HEK293 (cell line): ENCODE results near the gene STK11.

ENCODE experiments used
- CTCF ChIA-PET: fragments of 350-600 bp; formaldehyde crosslinking; extraction: SDS; loops from one replicate; lab custom pipeline; 2021; ENCODE audit warnings: antibody characterized with exemption; lab: Yijun Ruan, JAX
- POLR2A ChIA-PET: fragments of 300-600 bp; formaldehyde crosslinking; extraction: SDS; loops from one replicate; lab custom pipeline; 2020; ENCODE audit warnings: antibody characterized with exemption, inconsistent platforms; lab: Yijun Ruan, JAX
- H3K27ac ChIP-seq: fragments of 200-500 bp; sonication (Bioruptor generic); 2 replicates; pipeline ENCODE4 v1.5.1; 2014; ENCODE audit warnings: low read depth, low read length, control low read depth, inconsistent platforms; ENCODE audit errors: extremely low read depth
- H3K36me3 ChIP-seq, 2 experiments: fragments of 200-500 bp in 1 of 2; sonication (Bioruptor generic) in 1 of 2; 1 replicate in 1 of 2; 2 replicates in 1 of 2; pipeline ENCODE4 v1.5.1; 2014 to 2017; ENCODE audit warnings: inconsistent platforms in 2 of 2, low read length in 2 of 2; ENCODE audit not compliant: control insufficient read depth in 2 of 2, insufficient read depth in 1 of 2
- H3K4me1 ChIP-seq: fragments of 200-500 bp; sonication (Bioruptor generic); 2 replicates; pipeline ENCODE4 v1.5.1; 2014; ENCODE audit warnings: mild to moderate bottlenecking, low read length, inconsistent platforms; ENCODE audit not compliant: control insufficient read depth, insufficient read depth
- H3K4me3 ChIP-seq: 2 replicates; pipeline ENCODE4 v1.5.1; 2011; ENCODE audit warnings: low read depth, mild to moderate bottlenecking, control low read depth, low read length, moderate library complexity
- H3K9me3 ChIP-seq: fragments of 200-500 bp; sonication (Bioruptor generic); 2 replicates; pipeline ENCODE4 v1.5.1; 2014; ENCODE audit warnings: low read depth, low read length, inconsistent platforms; ENCODE audit not compliant: control insufficient read depth, insufficient read depth
- GLIS1 ChIP-seq: fragments of 450-650 bp; formaldehyde crosslinking; IDR thresholded peaks from 2 replicates; pipeline ENCODE4 v1.5.1; 2016; ENCODE audit warnings: missing biosample characterization, missing genetic modification characterization
- GLIS2 ChIP-seq: fragments of 450-650 bp; formaldehyde crosslinking; IDR thresholded peaks from 2 replicates; pipeline ENCODE4 v1.5.1; 2016; ENCODE audit warnings: missing biosample characterization, missing genetic modification characterization
- REPIN1 ChIP-seq: fragments of 450-650 bp; formaldehyde crosslinking; IDR thresholded peaks from 2 replicates; pipeline ENCODE4 v1.5.1; 2017; ENCODE audit warnings: missing biosample characterization, missing genetic modification characterization, low read depth
- SCRT1 ChIP-seq: fragments of 450-650 bp; formaldehyde crosslinking; IDR thresholded peaks from 2 replicates; pipeline ENCODE4 v1.5.1; 2016; ENCODE audit warnings: missing biosample characterization, missing genetic modification characterization, borderline replicate concordance
- ZFP37 ChIP-seq: fragments of 450-650 bp; formaldehyde crosslinking; IDR thresholded peaks from 2 replicates; pipeline ENCODE4 v1.5.1; 2016; ENCODE audit warnings: missing biosample characterization, missing genetic modification characterization
- ZNF121 ChIP-seq: fragments of 450-650 bp; formaldehyde crosslinking; IDR thresholded peaks from 2 replicates; pipeline ENCODE4 v1.5.1; 2016; ENCODE audit warnings: missing biosample characterization, missing genetic modification characterization
- ZNF133 ChIP-seq: fragments of 450-650 bp; formaldehyde crosslinking; IDR thresholded peaks from 2 replicates; pipeline ENCODE4 v1.5.1; 2016; ENCODE audit warnings: missing biosample characterization, missing genetic modification characterization
- ZNF266 ChIP-seq: fragments of 450-650 bp; formaldehyde crosslinking; IDR thresholded peaks from 2 replicates; pipeline ENCODE4 v1.5.1; 2016; ENCODE audit warnings: missing biosample characterization, missing genetic modification characterization, low read depth
- ZNF311 ChIP-seq: fragments of 450-650 bp; formaldehyde crosslinking; IDR thresholded peaks from 2 replicates; pipeline ENCODE4 v1.5.1; 2017; ENCODE audit warnings: missing biosample characterization, missing genetic modification characterization, borderline replicate concordance
- ZNF394 ChIP-seq: fragments of 450-650 bp; formaldehyde crosslinking; IDR thresholded peaks from 2 replicates; pipeline ENCODE4 v1.5.1; 2016; ENCODE audit warnings: missing biosample characterization, missing genetic modification characterization, mild to moderate bottlenecking, moderate library complexity, borderline replicate concordance
- ZNF433 ChIP-seq: fragments of 450-650 bp; formaldehyde crosslinking; IDR thresholded peaks from 2 replicates; pipeline ENCODE4 v1.5.1; 2016; ENCODE audit warnings: missing biosample characterization, missing genetic modification characterization, low read depth
- ZNF610 ChIP-seq: fragments of 450-650 bp; formaldehyde crosslinking; IDR thresholded peaks from 2 replicates; pipeline ENCODE4 v1.5.1; 2016; ENCODE audit warnings: missing biosample characterization, missing genetic modification characterization, borderline replicate concordance
- ZNF664 ChIP-seq: fragments of 450-650 bp; formaldehyde crosslinking; IDR thresholded peaks from 2 replicates; pipeline ENCODE4 v1.5.1; 2016; ENCODE audit warnings: missing biosample characterization, missing genetic modification characterization
- ZNF670 ChIP-seq: fragments of 450-650 bp; formaldehyde crosslinking; IDR thresholded peaks from 2 replicates; pipeline ENCODE4 v1.5.1; 2016; ENCODE audit warnings: missing biosample characterization, missing genetic modification characterization, low read depth
- ZNF777 ChIP-seq: fragments of 450-650 bp; formaldehyde crosslinking; IDR thresholded peaks from 2 replicates; pipeline ENCODE4 v1.5.1; 2017; ENCODE audit warnings: missing biosample characterization, missing genetic modification characterization, borderline replicate concordance
- ZNF791 ChIP-seq: fragments of 450-650 bp; formaldehyde crosslinking; IDR thresholded peaks from 2 replicates; pipeline ENCODE4 v1.5.1; 2016; ENCODE audit warnings: missing biosample characterization, missing genetic modification characterization
- TF ChIP-seq, protein P1 (sequence below): fragments of 450-650 bp; formaldehyde crosslinking; IDR thresholded peaks from 2 replicates; pipeline ENCODE4 v1.5.1; 2016; ENCODE audit warnings: missing biosample characterization, missing genetic modification characterization
- TF ChIP-seq, protein P2 (sequence below): fragments of 450-650 bp; IDR thresholded peaks from 2 replicates; pipeline ENCODE4 v1.5.1; 2018; ENCODE audit warnings: missing biosample characterization, missing genetic modification characterization
- TF ChIP-seq, protein P3 (sequence below): fragments of 450-650 bp; formaldehyde crosslinking; IDR thresholded peaks from 2 replicates; pipeline ENCODE4 v1.5.1; 2016; ENCODE audit warnings: missing biosample characterization, missing genetic modification characterization
- TF ChIP-seq, protein P4 (sequence below): fragments of 450-650 bp; formaldehyde crosslinking; IDR thresholded peaks from 2 replicates; pipeline ENCODE4 v1.5.1; 2016; ENCODE audit warnings: missing biosample characterization, missing genetic modification characterization
- TF ChIP-seq, protein P5 (sequence below): fragments of 450-650 bp; formaldehyde crosslinking; IDR thresholded peaks from 2 replicates; pipeline ENCODE4 v1.5.1; 2016; ENCODE audit warnings: missing biosample characterization, missing genetic modification characterization, borderline replicate concordance

STK11 gene

DNA sequence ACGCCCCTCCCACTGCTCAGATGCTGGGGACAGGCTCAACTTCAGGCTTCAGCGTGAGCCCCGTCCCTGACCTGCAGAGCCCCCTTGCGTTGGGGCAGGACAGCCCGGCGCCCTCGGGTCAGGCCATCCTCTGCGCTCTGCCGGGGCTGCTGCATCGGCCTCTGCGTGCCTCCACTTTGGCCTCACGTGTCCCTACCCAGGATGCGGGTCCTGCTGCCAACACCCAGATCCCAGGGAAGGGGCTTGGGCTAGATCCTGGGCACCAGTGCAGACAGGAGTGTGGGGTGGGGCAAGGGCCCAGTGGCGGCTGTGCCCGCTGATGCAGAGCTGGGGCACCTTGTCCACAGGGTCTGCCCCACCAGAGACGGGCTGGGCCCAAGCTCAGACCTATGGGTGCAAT lies 19.3 kb downstream of the STK11 start (continued):
- TF ChIP-seq ZNF311 (tag by site-specific recombination): no peak
- no peak for TF ChIP-seq ZFP37

DNA sequence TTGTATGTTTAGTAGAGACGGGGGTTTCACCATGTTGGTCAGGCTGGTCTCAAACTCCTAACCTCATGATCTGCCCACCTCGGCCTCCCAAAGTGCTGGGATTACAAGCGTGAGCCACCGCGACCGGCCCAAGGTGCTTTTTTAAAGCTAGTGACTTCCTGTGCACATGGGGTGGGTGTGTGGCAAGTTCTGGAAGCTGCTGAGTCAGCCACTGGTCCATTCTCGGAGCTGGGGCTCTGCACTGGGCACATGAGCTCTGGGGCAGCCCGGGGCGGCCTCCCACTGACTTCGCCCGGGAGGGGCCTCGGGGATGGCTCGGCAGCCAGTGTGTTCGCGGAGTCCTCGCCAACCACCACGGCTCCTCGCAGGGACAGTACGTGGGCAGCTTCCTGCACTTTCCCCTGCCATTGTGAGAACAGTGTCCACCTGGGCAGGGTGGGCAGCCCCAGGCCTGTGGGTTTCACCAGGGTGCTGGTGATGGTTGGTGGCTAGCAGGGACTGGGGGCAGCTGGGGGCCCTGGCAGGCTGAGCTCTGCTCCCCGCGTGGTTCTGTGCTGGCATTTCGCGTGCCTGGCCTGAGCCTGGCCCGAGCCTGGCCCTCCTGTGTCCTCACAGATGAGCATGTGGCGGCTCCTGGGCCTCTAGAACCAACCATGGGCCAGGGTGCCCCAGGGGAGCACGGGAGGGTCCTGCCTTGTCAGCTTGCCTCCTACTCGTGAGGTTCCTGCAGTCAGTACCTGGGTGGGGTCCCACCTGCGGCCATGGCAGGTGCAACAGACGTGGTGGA lies 20.1 kb downstream of the STK11 start:
- ChIA-PET CTCF (interaction anchor here (0.6 to 1.2 kb wide), 6 partner anchors 10 to 186 kb away, joined by 3 to 5 read pairs (median 4); no protein-coding TSS in a partner anchor), POLR2A (interaction anchor here (0.9 to 1.0 kb wide), 2 partner anchors 43 to 123 kb away, joined by 3 to 5 read pairs; partner anchors contain the start of gene CIRBP)
- no peak overlapping the region for H3K27ac ChIP-seq
- no peaks in the 10 kb centered on the region for H3K9me3 ChIP-seq
- no peak overlapping the region for H3K4me3 ChIP-seq
- peaks cover 0 to 75% of the 10 kb centered on the region in 2 experiments; a peak in 2 of 3 replicates for H3K36me3 ChIP-seq
- no peak for TF ChIP-seq REPIN1 (tag by site-specific recombination)
- TF ChIP-seq ZNF394 (tag by site-specific recombination): no peak
- TF ChIP-seq ZNF433 (tag by site-specific recombination): no peak
- no peak for TF ChIP-seq ZNF133 (tag by site-specific recombination)
- TF ChIP-seq, protein P1, sequence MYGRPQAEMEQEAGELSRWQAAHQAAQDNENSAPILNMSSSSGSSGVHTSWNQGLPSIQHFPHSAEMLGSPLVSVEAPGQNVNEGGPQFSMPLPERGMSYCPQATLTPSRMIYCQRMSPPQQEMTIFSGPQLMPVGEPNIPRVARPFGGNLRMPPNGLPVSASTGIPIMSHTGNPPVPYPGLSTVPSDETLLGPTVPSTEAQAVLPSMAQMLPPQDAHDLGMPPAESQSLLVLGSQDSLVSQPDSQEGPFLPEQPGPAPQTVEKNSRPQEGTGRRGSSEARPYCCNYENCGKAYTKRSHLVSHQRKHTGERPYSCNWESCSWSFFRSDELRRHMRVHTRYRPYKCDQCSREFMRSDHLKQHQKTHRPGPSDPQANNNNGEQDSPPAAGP (tag by site-specific recombination): no peak
- TF ChIP-seq ZNF121 (tag by site-specific recombination): no peak
- TF ChIP-seq, protein P2, sequence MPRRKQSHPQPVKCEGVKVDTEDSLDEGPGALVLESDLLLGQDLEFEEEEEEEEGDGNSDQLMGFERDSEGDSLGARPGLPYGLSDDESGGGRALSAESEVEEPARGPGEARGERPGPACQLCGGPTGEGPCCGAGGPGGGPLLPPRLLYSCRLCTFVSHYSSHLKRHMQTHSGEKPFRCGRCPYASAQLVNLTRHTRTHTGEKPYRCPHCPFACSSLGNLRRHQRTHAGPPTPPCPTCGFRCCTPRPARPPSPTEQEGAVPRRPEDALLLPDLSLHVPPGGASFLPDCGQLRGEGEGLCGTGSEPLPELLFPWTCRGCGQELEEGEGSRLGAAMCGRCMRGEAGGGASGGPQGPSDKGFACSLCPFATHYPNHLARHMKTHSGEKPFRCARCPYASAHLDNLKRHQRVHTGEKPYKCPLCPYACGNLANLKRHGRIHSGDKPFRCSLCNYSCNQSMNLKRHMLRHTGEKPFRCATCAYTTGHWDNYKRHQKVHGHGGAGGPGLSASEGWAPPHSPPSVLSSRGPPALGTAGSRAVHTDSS (tag by site-specific recombination): no peak
- TF ChIP-seq GLIS2 (tag by site-specific recombination): peak; percentile 51
- no peak for TF ChIP-seq ZNF610 (tag by site-specific recombination)
- TF ChIP-seq SCRT1 (tag by site-specific recombination): 0 out of 2 replicates have a peak, but pooled peaks have one; percentile 28
- no peak for TF ChIP-seq ZNF664
- TF ChIP-seq ZNF791: no peak
- TF ChIP-seq ZNF266 (tag by site-specific recombination): no peak
- TF ChIP-seq GLIS1 (tag by site-specific recombination): no peak
- TF ChIP-seq ZNF670 (tag by site-specific recombination): no peak
- H3K4me1 ChIP-seq: no peaks in the 10 kb centered on the region

DNA sequence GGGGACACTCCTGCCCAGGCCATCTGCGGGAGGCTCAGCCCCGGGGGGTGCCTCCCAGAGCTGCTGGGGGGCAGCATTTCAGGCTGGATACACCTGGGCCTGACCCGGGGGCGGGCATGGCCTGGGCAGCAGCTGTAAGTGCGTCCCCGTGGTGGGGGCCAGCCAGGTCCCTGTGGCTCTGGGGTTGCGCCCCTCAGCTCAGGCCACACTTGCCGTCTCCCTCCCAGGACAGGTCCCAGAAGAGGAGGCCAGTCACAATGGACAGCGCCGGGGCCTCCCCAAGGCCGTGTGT lies 20.6 kb downstream of the STK11 start:
- peaks cover 0 to 69% of the 10 kb centered on the region in 2 experiments; a peak in 2 of 3 replicates for H3K36me3 ChIP-seq
- POLR2A ChIA-PET: interaction anchor here (0.9 to 1.0 kb wide), 2 partner anchors 43 to 123 kb away, joined by 3 to 5 read pairs; partner anchors contain the start of gene CIRBP
- no peak for TF ChIP-seq ZNF777 (tag by site-specific recombination)
- TF ChIP-seq, protein P3, sequence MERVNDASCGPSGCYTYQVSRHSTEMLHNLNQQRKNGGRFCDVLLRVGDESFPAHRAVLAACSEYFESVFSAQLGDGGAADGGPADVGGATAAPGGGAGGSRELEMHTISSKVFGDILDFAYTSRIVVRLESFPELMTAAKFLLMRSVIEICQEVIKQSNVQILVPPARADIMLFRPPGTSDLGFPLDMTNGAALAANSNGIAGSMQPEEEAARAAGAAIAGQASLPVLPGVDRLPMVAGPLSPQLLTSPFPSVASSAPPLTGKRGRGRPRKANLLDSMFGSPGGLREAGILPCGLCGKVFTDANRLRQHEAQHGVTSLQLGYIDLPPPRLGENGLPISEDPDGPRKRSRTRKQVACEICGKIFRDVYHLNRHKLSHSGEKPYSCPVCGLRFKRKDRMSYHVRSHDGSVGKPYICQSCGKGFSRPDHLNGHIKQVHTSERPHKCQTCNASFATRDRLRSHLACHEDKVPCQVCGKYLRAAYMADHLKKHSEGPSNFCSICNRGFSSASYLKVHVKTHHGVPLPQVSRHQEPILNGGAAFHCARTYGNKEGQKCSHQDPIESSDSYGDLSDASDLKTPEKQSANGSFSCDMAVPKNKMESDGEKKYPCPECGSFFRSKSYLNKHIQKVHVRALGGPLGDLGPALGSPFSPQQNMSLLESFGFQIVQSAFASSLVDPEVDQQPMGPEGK (tag by site-specific recombination): no peak
- TF ChIP-seq, protein P4, sequence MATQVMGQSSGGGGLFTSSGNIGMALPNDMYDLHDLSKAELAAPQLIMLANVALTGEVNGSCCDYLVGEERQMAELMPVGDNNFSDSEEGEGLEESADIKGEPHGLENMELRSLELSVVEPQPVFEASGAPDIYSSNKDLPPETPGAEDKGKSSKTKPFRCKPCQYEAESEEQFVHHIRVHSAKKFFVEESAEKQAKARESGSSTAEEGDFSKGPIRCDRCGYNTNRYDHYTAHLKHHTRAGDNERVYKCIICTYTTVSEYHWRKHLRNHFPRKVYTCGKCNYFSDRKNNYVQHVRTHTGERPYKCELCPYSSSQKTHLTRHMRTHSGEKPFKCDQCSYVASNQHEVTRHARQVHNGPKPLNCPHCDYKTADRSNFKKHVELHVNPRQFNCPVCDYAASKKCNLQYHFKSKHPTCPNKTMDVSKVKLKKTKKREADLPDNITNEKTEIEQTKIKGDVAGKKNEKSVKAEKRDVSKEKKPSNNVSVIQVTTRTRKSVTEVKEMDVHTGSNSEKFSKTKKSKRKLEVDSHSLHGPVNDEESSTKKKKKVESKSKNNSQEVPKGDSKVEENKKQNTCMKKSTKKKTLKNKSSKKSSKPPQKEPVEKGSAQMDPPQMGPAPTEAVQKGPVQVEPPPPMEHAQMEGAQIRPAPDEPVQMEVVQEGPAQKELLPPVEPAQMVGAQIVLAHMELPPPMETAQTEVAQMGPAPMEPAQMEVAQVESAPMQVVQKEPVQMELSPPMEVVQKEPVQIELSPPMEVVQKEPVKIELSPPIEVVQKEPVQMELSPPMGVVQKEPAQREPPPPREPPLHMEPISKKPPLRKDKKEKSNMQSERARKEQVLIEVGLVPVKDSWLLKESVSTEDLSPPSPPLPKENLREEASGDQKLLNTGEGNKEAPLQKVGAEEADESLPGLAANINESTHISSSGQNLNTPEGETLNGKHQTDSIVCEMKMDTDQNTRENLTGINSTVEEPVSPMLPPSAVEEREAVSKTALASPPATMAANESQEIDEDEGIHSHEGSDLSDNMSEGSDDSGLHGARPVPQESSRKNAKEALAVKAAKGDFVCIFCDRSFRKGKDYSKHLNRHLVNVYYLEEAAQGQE (tag by site-specific recombination): peak; percentile 37; the same call in 1 of the 2 replicates
- TF ChIP-seq, protein P5, sequence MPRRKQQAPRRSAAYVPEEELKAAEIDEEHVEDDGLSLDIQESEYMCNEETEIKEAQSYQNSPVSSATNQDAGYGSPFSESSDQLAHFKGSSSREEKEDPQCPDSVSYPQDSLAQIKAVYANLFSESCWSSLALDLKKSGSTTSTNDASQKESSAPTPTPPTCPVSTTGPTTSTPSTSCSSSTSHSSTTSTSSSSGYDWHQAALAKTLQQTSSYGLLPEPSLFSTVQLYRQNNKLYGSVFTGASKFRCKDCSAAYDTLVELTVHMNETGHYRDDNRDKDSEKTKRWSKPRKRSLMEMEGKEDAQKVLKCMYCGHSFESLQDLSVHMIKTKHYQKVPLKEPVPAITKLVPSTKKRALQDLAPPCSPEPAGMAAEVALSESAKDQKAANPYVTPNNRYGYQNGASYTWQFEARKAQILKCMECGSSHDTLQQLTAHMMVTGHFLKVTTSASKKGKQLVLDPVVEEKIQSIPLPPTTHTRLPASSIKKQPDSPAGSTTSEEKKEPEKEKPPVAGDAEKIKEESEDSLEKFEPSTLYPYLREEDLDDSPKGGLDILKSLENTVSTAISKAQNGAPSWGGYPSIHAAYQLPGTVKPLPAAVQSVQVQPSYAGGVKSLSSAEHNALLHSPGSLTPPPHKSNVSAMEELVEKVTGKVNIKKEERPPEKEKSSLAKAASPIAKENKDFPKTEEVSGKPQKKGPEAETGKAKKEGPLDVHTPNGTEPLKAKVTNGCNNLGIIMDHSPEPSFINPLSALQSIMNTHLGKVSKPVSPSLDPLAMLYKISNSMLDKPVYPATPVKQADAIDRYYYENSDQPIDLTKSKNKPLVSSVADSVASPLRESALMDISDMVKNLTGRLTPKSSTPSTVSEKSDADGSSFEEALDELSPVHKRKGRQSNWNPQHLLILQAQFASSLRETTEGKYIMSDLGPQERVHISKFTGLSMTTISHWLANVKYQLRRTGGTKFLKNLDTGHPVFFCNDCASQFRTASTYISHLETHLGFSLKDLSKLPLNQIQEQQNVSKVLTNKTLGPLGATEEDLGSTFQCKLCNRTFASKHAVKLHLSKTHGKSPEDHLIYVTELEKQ (tag by site-specific recombination): no peak

More for the DNA sequence above, 20.6 kb downstream of the STK11 start:
- Histone ChIP-seq H3K9me3 (no peaks in the 10 kb centered on the region), H3K4me3 (no peak overlapping the region), H3K4me1 (no peaks in the 10 kb centered on the region), H3K27ac (no peak overlapping the region)
- CTCF ChIA-PET: interaction anchor here (0.9 to 1.2 kb wide), 2 partner anchors 18 to 32 kb away, joined by 3 to 5 read pairs; no protein-coding TSS in a partner anchor
